ENCODE data around the gene FOXE3.

The FOXE3 gene

GRCh38 chr1:47441450-47442106, 25.5 kb downstream of the FOXE3 start:
- TF ChIP-seq SIN3A (IDR thresholded peaks at IDR 0.05; ENCODE audit: borderline replicate concordance, insufficient read depth, low read length) (no peak), TAF1 (IDR thresholded peaks at IDR 0.05; ENCODE audit: borderline replicate concordance, insufficient read depth, low read length) (no peak), POLR2AphosphoS5 (IDR thresholded peaks at IDR 0.05; ENCODE audit: low read depth, low read length) (no peak), REST (IDR thresholded peaks at IDR 0.05; ENCODE audit: insufficient read depth in 1 of 2, low read depth in 2 of 2, low read length in 2 of 2) (no peak)

- TF ChIP-seq TAF1 (IDR thresholded peaks at IDR 0.05; ENCODE audit: borderline replicate concordance, insufficient read depth, low read length) (no peak), POLR2AphosphoS5 (IDR thresholded peaks at IDR 0.05; ENCODE audit: low read depth, low read length) (no peak), FOXP2 (optimal IDR thresholded peaks at IDR 0.05; ENCODE audit: borderline replicate concordance, extremely low read depth, extremely low read length, insufficient read depth) (no peak), REST (IDR thresholded peaks at IDR 0.05; ENCODE audit: insufficient read depth in 1 of 2, low read depth in 2 of 2, low read length in 2 of 2) (no peak), SIN3A (IDR thresholded peaks at IDR 0.05; ENCODE audit: borderline replicate concordance, insufficient read depth, low read length) (no peak)
Observed at GRCh38 chr1:47442202-47442601, 26.1 kb downstream of the FOXE3 start.

- TF ChIP-seq FOXP2 (optimal IDR thresholded peaks at IDR 0.05; ENCODE audit: borderline replicate concordance, extremely low read depth, extremely low read length, insufficient read depth) (no peak), REST (IDR thresholded peaks at IDR 0.05; ENCODE audit: insufficient read depth in 1 of 2, low read depth in 2 of 2, low read length in 2 of 2) (no peak), SIN3A (IDR thresholded peaks at IDR 0.05; ENCODE audit: borderline replicate concordance, insufficient read depth, low read length) (no peak), TAF1 (IDR thresholded peaks at IDR 0.05; ENCODE audit: borderline replicate concordance, insufficient read depth, low read length) (no peak), POLR2AphosphoS5 (IDR thresholded peaks at IDR 0.05; ENCODE audit: low read depth, low read length) (no peak)
Observed at GRCh38 chr1:47442842-47443529, 26.9 kb downstream of the FOXE3 start.

- TF ChIP-seq FOXP2 (optimal IDR thresholded peaks at IDR 0.05; ENCODE audit: borderline replicate concordance, extremely low read depth, extremely low read length, insufficient read depth) (no peak), TAF1 (IDR thresholded peaks at IDR 0.05; ENCODE audit: borderline replicate concordance, insufficient read depth, low read length) (no peak), SIN3A (IDR thresholded peaks at IDR 0.05; ENCODE audit: borderline replicate concordance, insufficient read depth, low read length) (no peak), POLR2AphosphoS5 (IDR thresholded peaks at IDR 0.05; ENCODE audit: low read depth, low read length) (no peak), REST (IDR thresholded peaks at IDR 0.05; ENCODE audit: insufficient read depth in 1 of 2, low read depth in 2 of 2, low read length in 2 of 2) (no peak)
Observed at GRCh38 chr1:47443530-47444296, 27.6 kb downstream of the FOXE3 start.

Measured in PFSK-1 (cell line).